GM12878 (cell line): ENCODE results near the gene TKTL1. TPM values are rescaled to one million over a fixed set of nuclear protein-coding genes. Genes with fewer than 3 reads are reported as not detected.

Experiments
- ATAC-seq: fragments of 200-7000 bp; cut with Tn5 transposase; 3 replicates; pipeline ENCODE4 v1.9.1; 2020; ENCODE audit warnings: mild to moderate bottlenecking, moderate library complexity
- BruUV-seq: library from RNA; stranded (reverse); fragments of 400-500 nt; replicated peaks from 2 replicates; lab custom pipeline; 2021; lab: Mats Ljungman, UMichigan
- CTCF ChIA-PET: fragments of 300-600 bp; sonication (Branson Sonifier 250); formaldehyde crosslinking; extraction: SDS; loops from one replicate; lab custom pipeline; 2021; ENCODE audit warnings: inconsistent platforms; lab: Yijun Ruan, JAX
- POLR2A ChIA-PET: fragments of 350-600 bp; formaldehyde crosslinking; extraction: SDS; loops from one replicate; lab custom pipeline; 2021; ENCODE audit warnings: inconsistent platforms; lab: Charles Lee
- RAD21 ChIA-PET: fragments of 300-600 bp; sonication (Branson Sonifier 250); formaldehyde crosslinking; loops from one replicate; lab custom pipeline; 2023; ENCODE audit warnings: antibody characterized with exemption; ENCODE audit not compliant: unreplicated experiment; lab: Charles Lee
- SMC1A ChIA-PET: fragments of 300-600 bp; sonication (Branson Sonifier 250); formaldehyde crosslinking; loops from one replicate; lab custom pipeline; 2023; ENCODE audit not compliant: unreplicated experiment, uncharacterized antibody; lab: Charles Lee
- DNase-seq: peaks from one replicate; pipeline ENCODE4 v3.0.0-alpha.2; 2011; ENCODE audit warnings: low read depth, low spot score
- FAIRE-seq: peaks from 3 replicates; lab custom pipeline; 2011; peaks lifted over from hg19 to GRCh38; lab: Jason Lieb, UNC
- H2AFZ ChIP-seq: 2 replicates; pipeline ENCODE4 v1.6.0; 2011; ENCODE audit warnings: low read depth, low read length, control low read depth; ENCODE audit not compliant: control insufficient read depth
- H3K27ac ChIP-seq: 2 replicates; pipeline ENCODE4 v1.5.1; 2011; ENCODE audit warnings: control low read depth; ENCODE audit not compliant: control insufficient read depth, insufficient read depth
- H3K27me3 ChIP-seq, 2 experiments: replicated peaks in 1 of 2; 2 replicates each; pipeline versions ENCODE4 v1.6.0 to v1.6.1; 2011; ENCODE audit warnings: low read length in 1 of 2; ENCODE audit not compliant: control insufficient read depth in 2 of 2, insufficient read depth in 2 of 2
- H3K36me3 ChIP-seq, 2 experiments: 2 replicates each; pipeline ENCODE4 v1.5.1; 2011; ENCODE audit warnings: low read length in 1 of 2; ENCODE audit not compliant: control insufficient read depth in 2 of 2, insufficient read depth in 2 of 2
- H3K4me1 ChIP-seq: 2 replicates; pipeline ENCODE4 v1.6.1; 2011; ENCODE audit warnings: mild to moderate bottlenecking, low read length, moderate library complexity, mixed read lengths; ENCODE audit not compliant: control insufficient read depth, insufficient read depth
- H3K4me2 ChIP-seq: 2 replicates; pipeline ENCODE4 v1.6.0; 2011; ENCODE audit warnings: control low read depth; ENCODE audit not compliant: control insufficient read depth, insufficient read depth
- H3K4me3 ChIP-seq: fragments of 200-600 bp; sonication (generic); 2 replicates; pipeline ENCODE4 v1.5.1; 2016
- H3K79me2 ChIP-seq: 2 replicates; pipeline ENCODE4 v1.6.0; 2011; ENCODE audit warnings: low read length; ENCODE audit not compliant: control insufficient read depth, insufficient read depth
- H3K9ac ChIP-seq: 2 replicates; pipeline ENCODE4 v1.8.0; 2011; ENCODE audit warnings: low read length, control low read depth, mixed read lengths; ENCODE audit not compliant: control insufficient read depth, insufficient read depth
- H3K9me3 ChIP-seq: replicated peaks from 3 replicates; pipeline ENCODE4 v1.5.1; 2011; ENCODE audit warnings: mild to moderate bottlenecking, low read length; ENCODE audit not compliant: control insufficient read depth, insufficient read depth
- H4K20me1 ChIP-seq: 2 replicates; pipeline ENCODE4 v1.6.0; 2011; ENCODE audit not compliant: control insufficient read depth, insufficient read depth
- CREM ChIP-seq: IDR thresholded peaks from 2 replicates; pipeline ENCODE4 v1.6.1; 2014; ENCODE audit warnings: antibody characterized with exemption, low read depth
- DPF2 ChIP-seq: fragments of 450-650 bp; IDR thresholded peaks from 2 replicates; pipeline ENCODE4 v1.6.1; 2017; ENCODE audit warnings: mild to moderate bottlenecking
- ETV6 ChIP-seq, 2 experiments: fragments of 450-650 bp in 1 of 2; IDR thresholded peaks in 1 of 2; conservative IDR thresholded peaks in 1 of 2; 2 replicates each; pipeline ENCODE4 v1.6.1; 2014; ENCODE audit warnings: antibody characterized with exemption in 1 of 2, borderline replicate concordance in 1 of 2, low read depth in 1 of 2, mild to moderate bottlenecking in 1 of 2, moderate library complexity in 1 of 2
- TCF3 ChIP-seq: IDR thresholded peaks from 2 replicates; pipeline ENCODE4 v1.6.1; 2012; ENCODE audit warnings: low read depth, mild to moderate bottlenecking, low read length, borderline replicate concordance; ENCODE audit not compliant: insufficient read depth
- ZNF217 ChIP-seq: fragments of 450-650 bp; IDR thresholded peaks from 2 replicates; pipeline ENCODE4 v1.6.1; 2017; ENCODE audit warnings: antibody characterized with exemption, mild to moderate bottlenecking
- WGBS: methylation state at CpG from one replicate; pipeline ENCODE4 v1.1.6; 2016; ENCODE audit warnings: low lambda C conversion rate; ENCODE audit not compliant: insufficient replicate concordance, insufficient coverage; ENCODE audit errors: missing lambda C conversion rate; 5-methylcytosine and 5-hydroxymethylcytosine counted together
- in situ Hi-C: fragments of 300-500 bp; cut with MboI; formaldehyde crosslinking; loops from 9 replicates; pipeline ENCODE4 v1.14.3; 2018; ENCODE audit warnings: mixed read lengths
- intact Hi-C: fragments of 100-400 bp; cut with micrococcal nuclease; formaldehyde crosslinking; loops from one replicate; pipeline ENCODE4 v1.14.2; 2022; ENCODE audit not compliant: unreplicated experiment
- polyA plus RNA-seq, 11 experiments: library from polyadenylated mRNA; depleted of rRNA in 4 of 11; unstranded in 6 of 11; stranded (reverse) in 5 of 11; fragments of >200 nt; fragmentation: Nextera tagmentation in 4 of 11; fragmentation: Illumina TruSeq in 1 of 11; extraction: Ambion mirVana in 4 of 11; extraction: Trizol in 1 of 11; gene quantifications; 1 replicate in 1 of 11; 2 replicates in 10 of 11; pipeline versions ENCODE4 v1.2.1 to v1.2.3, GENCODE V29; 2011 to 2016; ENCODE audit warnings: inconsistent platforms in 2 of 11, missing spikeins in 2 of 11, low read depth in 1 of 11
- total RNA-seq, 4 experiments: library from RNA; depleted of rRNA in 3 of 4; stranded (reverse); fragments of >200 nt in 3 of 4; fragmentation: Illumina TruSeq in 1 of 4; extraction: Trizol in 1 of 4; gene quantifications; 2 replicates each; pipeline versions ENCODE4 v1.2.1 to v1.2.3, GENCODE V29; 2013 to 2021
- TF ChIP-seq, protein P1 (sequence below), 3 experiments: IDR thresholded peaks in 2 of 3; conservative IDR thresholded peaks in 1 of 3; 2 replicates each; pipeline ENCODE4 v1.5.1; 2011; ENCODE audit warnings: low read depth in 3 of 3, low read length in 3 of 3, mild to moderate bottlenecking in 3 of 3, control low read depth in 2 of 3, moderate library complexity in 2 of 3, inconsistent platforms in 1 of 3, mixed read lengths in 1 of 3; ENCODE audit not compliant: control insufficient read depth in 2 of 3, insufficient read depth in 1 of 3; ENCODE audit errors: extremely low read depth in 1 of 3

TKTL1 gene
- total and polyA plus RNA-seq, 10 of the 15 experiments (the other 5 are each of a cell fraction or from before 2014, with no cell fraction given) = 0.01 to 0.07 TPM; not detected in 8

DNA sequence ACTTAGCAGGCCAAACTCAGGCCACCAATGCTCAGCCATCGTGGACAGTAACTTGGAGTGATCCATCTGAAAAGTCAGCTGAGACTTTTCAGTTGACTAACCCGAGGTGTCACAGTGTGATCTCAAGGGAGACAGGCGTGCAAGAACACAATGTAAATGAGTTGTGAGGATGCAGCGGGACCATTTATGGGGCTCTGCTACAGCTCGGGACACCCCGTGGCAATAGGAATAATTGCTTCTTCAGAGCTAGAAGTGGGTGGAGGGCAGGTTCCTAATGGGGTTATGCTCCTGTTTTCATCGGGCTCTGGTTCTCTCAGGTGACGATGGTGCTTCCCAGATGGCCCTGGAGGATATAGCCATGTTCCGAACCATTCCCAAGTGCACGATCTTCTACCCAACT lies 27.3 kb downstream of the TKTL1 start:
- ChIA-PET CTCF (no interaction called here), POLR2A (no interaction called here), SMC1A (interaction anchor here (0.7 to 1.4 kb wide), 3 partner anchors 9 to 11 kb away, joined by 3 to 5 read pairs (median 4); no protein-coding TSS in a partner anchor), RAD21 (no interaction called here)
- Histone ChIP-seq H3K4me1 (peaks cover 13% of the 10 kb centered on the region), H4K20me1 (no peaks in the 10 kb centered on the region), H3K36me3 (no peaks in the 10 kb centered on the region), H3K4me2 (no peak overlapping the region), H3K79me2 (no peaks in the 10 kb centered on the region), H3K9me3 (no peaks in the 10 kb centered on the region), H2AFZ (no peak overlapping the region; the same call in 1 of the 2 replicates), H3K4me3 (no peak overlapping the region), H3K27ac (no peak overlapping the region), H3K27me3 (no peaks in the 10 kb centered on the region), H3K9ac (no peak overlapping the region)
- in situ Hi-C loops (loop anchor here (25.0 kb wide), 1 partner anchor 186 kb away; the partner anchor contains the start of gene OPN1LW), intact Hi-C loops (no loop called here)
- WGBS = 24% methylated on average over 10 of the region's 10 CpGs
- no TSS peak for BruUV-seq
- TF ChIP-seq, protein P1, sequence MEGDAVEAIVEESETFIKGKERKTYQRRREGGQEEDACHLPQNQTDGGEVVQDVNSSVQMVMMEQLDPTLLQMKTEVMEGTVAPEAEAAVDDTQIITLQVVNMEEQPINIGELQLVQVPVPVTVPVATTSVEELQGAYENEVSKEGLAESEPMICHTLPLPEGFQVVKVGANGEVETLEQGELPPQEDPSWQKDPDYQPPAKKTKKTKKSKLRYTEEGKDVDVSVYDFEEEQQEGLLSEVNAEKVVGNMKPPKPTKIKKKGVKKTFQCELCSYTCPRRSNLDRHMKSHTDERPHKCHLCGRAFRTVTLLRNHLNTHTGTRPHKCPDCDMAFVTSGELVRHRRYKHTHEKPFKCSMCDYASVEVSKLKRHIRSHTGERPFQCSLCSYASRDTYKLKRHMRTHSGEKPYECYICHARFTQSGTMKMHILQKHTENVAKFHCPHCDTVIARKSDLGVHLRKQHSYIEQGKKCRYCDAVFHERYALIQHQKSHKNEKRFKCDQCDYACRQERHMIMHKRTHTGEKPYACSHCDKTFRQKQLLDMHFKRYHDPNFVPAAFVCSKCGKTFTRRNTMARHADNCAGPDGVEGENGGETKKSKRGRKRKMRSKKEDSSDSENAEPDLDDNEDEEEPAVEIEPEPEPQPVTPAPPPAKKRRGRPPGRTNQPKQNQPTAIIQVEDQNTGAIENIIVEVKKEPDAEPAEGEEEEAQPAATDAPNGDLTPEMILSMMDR (IDR thresholded peaks at IDR 0.05 in 2 of 3, conservative IDR thresholded peaks at IDR 0.05 in 1 of 3; ENCODE audit: control insufficient read depth in 2 of 3, extremely low read depth in 1 of 3, insufficient read depth in 1 of 3, low read depth in 3 of 3, low read length in 3 of 3) = peak in 1 of 3 experiments; percentile 17; a peak in 1 of 6 replicates
- TF ChIP-seq ETV6 (conservative IDR thresholded peaks at IDR 0.05 in 1 of 2, IDR thresholded peaks at IDR 0.05 in 1 of 2; ENCODE audit: borderline replicate concordance in 1 of 2, low read depth in 1 of 2) = no peak
- FAIRE-seq = no peak
- 0 out of 3 replicates have a peak, but pooled peaks have one; percentile 22 for ATAC-seq
- no peak for DNase-seq

DNA sequence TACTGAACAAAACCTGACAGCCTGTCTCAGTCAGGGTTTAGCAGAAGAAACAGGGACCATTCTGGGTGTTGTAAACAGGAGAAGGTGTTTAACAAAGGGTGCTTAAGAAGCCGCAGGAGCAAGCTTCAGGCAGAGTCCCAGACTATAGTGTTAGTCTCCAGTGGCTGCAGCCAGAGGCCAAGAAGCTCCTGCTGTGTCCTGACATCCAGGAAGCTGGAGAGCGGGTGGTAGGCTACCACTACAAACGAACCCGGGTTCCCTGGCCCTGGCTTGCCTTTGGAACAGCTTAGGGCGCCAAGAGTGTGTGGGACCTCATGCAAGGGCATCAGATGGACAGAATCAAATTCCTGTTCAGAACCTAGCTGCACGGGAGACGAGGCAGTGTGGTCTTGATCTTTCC lies 27.9 kb downstream of the TKTL1 start:
- intact Hi-C loops = no loop called here
- peaks cover 13% of the 10 kb centered on the region for H3K4me1 ChIP-seq
- no peak for TF ChIP-seq CREM
- no peak for TF ChIP-seq TCF3
- no peak for TF ChIP-seq DPF2
- TF ChIP-seq ZNF217 = no peak

More for the DNA sequence above, 27.9 kb downstream of the TKTL1 start:
- POLR2A ChIA-PET = no interaction called here
- Histone ChIP-seq H2AFZ (no peak overlapping the region), H4K20me1 (no peaks in the 10 kb centered on the region), H3K9me3 (no peaks in the 10 kb centered on the region), H3K36me3 (no peaks in the 10 kb centered on the region), H3K4me2 (no peak overlapping the region), H3K4me3 (no peak overlapping the region), H3K9ac (no peak overlapping the region), H3K79me2 (no peaks in the 10 kb centered on the region), H3K27me3 (no peaks in the 10 kb centered on the region), H3K27ac (no peak overlapping the region)
- no peak for DNase-seq
- in situ Hi-C loops = loop anchor here (25.0 kb wide), 1 partner anchor 186 kb away; the partner anchor contains the start of gene OPN1LW
- CTCF ChIA-PET = no interaction called here
- WGBS = 40% methylated on average over 7 of the region's 7 CpGs
- no peak for FAIRE-seq
- BruUV-seq = no TSS peak
- ATAC-seq = no peak
- SMC1A ChIA-PET = no interaction called here
- RAD21 ChIA-PET = no interaction called here
